ENCODE measurements around the gene UCN2.

Gene UCN2

DNA sequence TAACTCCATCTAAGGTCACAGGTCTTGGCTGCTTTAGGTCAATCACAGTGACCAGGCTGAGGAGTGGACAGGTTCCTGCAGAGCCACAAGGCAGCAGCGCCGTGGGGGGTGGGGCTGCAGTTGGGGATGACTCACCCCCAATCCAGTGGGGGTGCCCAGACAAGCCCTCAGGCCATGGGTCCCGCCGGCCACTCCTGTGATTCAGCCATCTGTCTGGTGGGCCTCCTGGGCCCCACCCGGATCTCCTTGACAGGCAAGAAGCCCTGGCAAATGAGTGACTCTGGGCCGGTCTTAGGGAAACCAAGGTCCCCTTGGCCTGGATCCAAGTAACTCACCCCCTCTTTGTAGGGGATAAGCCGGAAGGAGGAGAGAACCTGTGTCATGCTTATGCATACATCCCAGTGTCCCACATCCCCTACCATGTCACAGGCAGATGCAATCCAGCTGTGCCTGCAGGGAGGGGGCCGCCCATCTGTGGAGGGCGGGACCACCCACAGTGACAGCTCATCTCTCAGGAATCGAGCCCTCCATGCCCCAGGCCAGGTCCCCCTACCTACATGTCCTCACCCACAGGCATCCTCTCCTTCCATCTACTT is 32.0 kb upstream of the UCN2 start:
- H4K20me1 ChIP-seq (ENCODE audit: control insufficient read depth, insufficient read depth, low read depth, low read length): peaks cover 6% of the 10 kb centered on the region; the same call in 1 of the 2 replicates
- H3K9me3 ChIP-seq (ENCODE audit: control insufficient read depth, insufficient read depth, low read length): no peaks in the 10 kb centered on the region
- no peak overlapping the region for H3K27ac ChIP-seq (ENCODE audit: low read depth, low read length)
- TF ChIP-seq EZH2phosphoT487 (IDR thresholded peaks at IDR 0.05; ENCODE audit: borderline replicate concordance, low read length) (no peak), CTCF (IDR thresholded peaks at IDR 0.05; ENCODE audit: low read depth, low read length, poor library complexity, severe bottlenecking) (no peak)
- H3K79me2 ChIP-seq (ENCODE audit: control insufficient read depth, low read length): no peaks in the 10 kb centered on the region
- H3K4me2 ChIP-seq (ENCODE audit: low read length): no peak overlapping the region
- no peak overlapping the region for H3K4me3 ChIP-seq (ENCODE audit: low read length)
- H3K36me3 ChIP-seq (ENCODE audit: control insufficient read depth, low read length): peaks cover 29% of the 10 kb centered on the region
- H3K4me1 ChIP-seq (ENCODE audit: control insufficient read depth, low read length): no peaks in the 10 kb centered on the region
- no peaks in the 10 kb centered on the region for H3K9me2 ChIP-seq (replicated peaks; ENCODE audit: control insufficient read depth, low read length)
- H3F3A ChIP-seq (ENCODE audit: control insufficient read depth, insufficient read depth): peaks cover 2% of the 10 kb centered on the region; the same call in 1 of the 2 replicates
- H3K27me3 ChIP-seq (ENCODE audit: control insufficient read depth, low read length): no peaks in the 10 kb centered on the region

DNA sequence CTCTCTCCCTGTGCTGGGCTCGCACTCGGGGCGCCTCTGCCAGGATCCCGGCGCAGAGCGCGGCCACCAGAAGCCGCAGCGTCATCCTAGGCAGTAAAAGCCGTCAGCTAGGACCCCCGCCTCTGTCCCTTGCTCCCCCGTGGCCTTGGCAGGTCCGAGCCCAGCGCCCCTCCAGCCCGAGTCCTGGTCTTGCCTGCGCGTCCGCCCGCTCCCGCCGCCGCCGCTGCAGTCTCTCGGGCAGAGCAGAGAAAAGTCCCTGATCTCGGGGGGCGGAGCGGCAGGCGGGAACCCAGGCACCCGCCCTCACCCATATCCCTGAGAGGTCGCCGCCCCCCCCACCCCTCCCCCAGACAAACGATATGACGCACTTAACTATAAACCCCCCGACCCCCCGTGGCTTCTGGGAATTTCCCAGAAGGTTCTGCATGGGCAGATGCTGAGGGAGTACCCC is 31.5 kb upstream of the UCN2 start, which contains the start of gene COL7A1:
TSS of gene COL7A1 (minus strand) at position 255 of the 451 bp plus-strand sequence. CDS start at position 85, 170 bp downstream.
- H3K36me3 ChIP-seq (ENCODE audit: control insufficient read depth, low read length): peaks cover 24% of the 10 kb centered on the region
- no peak within 1 kb of the TSS for H3K4me3 ChIP-seq (ENCODE audit: low read length)
- no peaks in the 10 kb centered on the region for H3K9me3 ChIP-seq (ENCODE audit: control insufficient read depth, insufficient read depth, low read length)
- peaks cover 2% of the 10 kb centered on the region; the same call in 1 of the 2 replicates for H3K27me3 ChIP-seq (ENCODE audit: control insufficient read depth, low read length)
- TF ChIP-seq EZH2phosphoT487 (IDR thresholded peaks at IDR 0.05; ENCODE audit: borderline replicate concordance, low read length) (no peak), CTCF (IDR thresholded peaks at IDR 0.05; ENCODE audit: low read depth, low read length, poor library complexity, severe bottlenecking) (no peak)
- no peaks in the 10 kb centered on the region for H3K79me2 ChIP-seq (ENCODE audit: control insufficient read depth, low read length)
- H3K4me1 ChIP-seq (ENCODE audit: control insufficient read depth, low read length): no peaks in the 10 kb centered on the region
- H3K4me2 ChIP-seq (ENCODE audit: low read length): no peak within 1 kb of the TSS
- H3F3A ChIP-seq (ENCODE audit: control insufficient read depth, insufficient read depth): peaks cover 2% of the 10 kb centered on the region; the same call in 1 of the 2 replicates
- H3K9me2 ChIP-seq (replicated peaks; ENCODE audit: control insufficient read depth, low read length): no peaks in the 10 kb centered on the region
- no peak within 1 kb of the TSS for H3K27ac ChIP-seq (ENCODE audit: low read depth, low read length)
- H4K20me1 ChIP-seq (ENCODE audit: control insufficient read depth, insufficient read depth, low read depth, low read length): peaks cover 6% of the 10 kb centered on the region; the same call in 1 of the 2 replicates

GRCh38 chr3:48594417-48595049 is 31.0 kb upstream of the UCN2 start:
- peaks cover 2% of the 10 kb centered on the region; the same call in 1 of the 2 replicates for H3K27me3 ChIP-seq (ENCODE audit: control insufficient read depth, low read length)
- peaks cover 6% of the 10 kb centered on the region; the same call in 1 of the 2 replicates for H4K20me1 ChIP-seq (ENCODE audit: control insufficient read depth, insufficient read depth, low read depth, low read length)
- H3K9me2 ChIP-seq (replicated peaks; ENCODE audit: control insufficient read depth, low read length): no peaks in the 10 kb centered on the region
- H3K27ac ChIP-seq (ENCODE audit: low read depth, low read length): no peak overlapping the region
- H3K36me3 ChIP-seq (ENCODE audit: control insufficient read depth, low read length): peaks cover 18% of the 10 kb centered on the region
- H3K4me2 ChIP-seq (ENCODE audit: low read length): no peak overlapping the region
- H3K9me3 ChIP-seq (ENCODE audit: control insufficient read depth, insufficient read depth, low read length): no peaks in the 10 kb centered on the region
- peaks cover 2% of the 10 kb centered on the region; the same call in 1 of the 2 replicates for H3F3A ChIP-seq (ENCODE audit: control insufficient read depth, insufficient read depth)
- H3K4me1 ChIP-seq (ENCODE audit: control insufficient read depth, low read length): no peaks in the 10 kb centered on the region
- TF ChIP-seq CTCF (IDR thresholded peaks at IDR 0.05; ENCODE audit: low read depth, low read length, poor library complexity, severe bottlenecking): no peak
- TF ChIP-seq EZH2phosphoT487 (IDR thresholded peaks at IDR 0.05; ENCODE audit: borderline replicate concordance, low read length): no peak
- no peak overlapping the region for H3K4me3 ChIP-seq (ENCODE audit: low read length)
- no peaks in the 10 kb centered on the region for H3K79me2 ChIP-seq (ENCODE audit: control insufficient read depth, low read length)
